Measurements from ENCODE around the gene CYP4F2. TPM values are rescaled to one million over a fixed set of nuclear protein-coding genes. Genes with fewer than 3 reads are reported as not detected.
"Not testable (repeated sequence)": the region's sequence is repeated elsewhere in the genome, so short reads cannot be mapped to it uniquely, and the experiment has no call there.

CYP4F2 gene, protein sequence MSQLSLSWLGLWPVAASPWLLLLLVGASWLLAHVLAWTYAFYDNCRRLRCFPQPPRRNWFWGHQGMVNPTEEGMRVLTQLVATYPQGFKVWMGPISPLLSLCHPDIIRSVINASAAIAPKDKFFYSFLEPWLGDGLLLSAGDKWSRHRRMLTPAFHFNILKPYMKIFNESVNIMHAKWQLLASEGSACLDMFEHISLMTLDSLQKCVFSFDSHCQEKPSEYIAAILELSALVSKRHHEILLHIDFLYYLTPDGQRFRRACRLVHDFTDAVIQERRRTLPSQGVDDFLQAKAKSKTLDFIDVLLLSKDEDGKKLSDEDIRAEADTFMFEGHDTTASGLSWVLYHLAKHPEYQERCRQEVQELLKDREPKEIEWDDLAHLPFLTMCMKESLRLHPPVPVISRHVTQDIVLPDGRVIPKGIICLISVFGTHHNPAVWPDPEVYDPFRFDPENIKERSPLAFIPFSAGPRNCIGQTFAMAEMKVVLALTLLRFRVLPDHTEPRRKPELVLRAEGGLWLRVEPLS
- not detected for polyA plus RNA-seq (ENCODE audit: insufficient read depth in 1 of 5, insufficient read length in 5 of 5, low replicate concordance in 1 of 5)
- long read RNA-seq, donor 1: 0 reads
- long read RNA-seq, donor 2: 0 reads
- long read RNA-seq, donor 3: 0 reads
- long read RNA-seq, donor 4: 0 reads
- long read RNA-seq, donor 5: 0 reads
- long read RNA-seq, donor 6: 0 reads
- long read RNA-seq, donor 7: 0 reads
- long read RNA-seq, donor 8: 0 reads

GRCh38 chr19:15897738-15898276 lies at the start of gene CYP4F2:
Gene CYP4F2 (minus strand): TSS chr19:15898074. CDS start chr19:15897611, 463 bp downstream.
- no peak for DNase-seq

- no peak for DNase-seq
These were observed 47.4 kb upstream of the CYP4F2 start for GRCh38 chr19:15945301-15945700.

GRCh38 chr19:15944401-15944800 lies 46.5 kb upstream of the CYP4F2 start:
- no peak for DNase-seq

DNA sequence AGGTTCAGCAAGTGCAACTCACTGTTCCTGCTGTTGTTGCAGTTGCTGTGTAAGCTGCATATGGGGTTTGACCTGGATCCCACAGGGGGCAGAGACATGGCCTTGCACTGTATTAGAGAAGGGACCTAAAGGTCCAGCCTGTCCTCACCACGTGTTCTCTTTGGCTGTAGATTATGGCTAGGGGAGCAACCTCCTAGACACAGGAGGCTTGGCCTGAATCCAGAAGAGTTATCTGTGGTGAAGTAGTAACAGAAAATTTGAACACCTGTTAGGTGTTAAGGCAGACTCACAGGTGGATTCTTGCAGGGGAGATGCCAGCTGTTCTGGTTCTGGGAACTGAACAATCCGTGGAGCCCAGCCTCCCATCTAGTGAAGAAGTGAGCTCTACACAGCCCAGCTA lies 39.9 kb upstream of the CYP4F2 start:
- DNase-seq: no peak

GRCh38 chr19:15936950-15937349 lies 39.1 kb upstream of the CYP4F2 start:
- no peak for DNase-seq

GRCh38 chr19:15936173-15936572 lies 38.3 kb upstream of the CYP4F2 start:
- no peak for DNase-seq

DNA sequence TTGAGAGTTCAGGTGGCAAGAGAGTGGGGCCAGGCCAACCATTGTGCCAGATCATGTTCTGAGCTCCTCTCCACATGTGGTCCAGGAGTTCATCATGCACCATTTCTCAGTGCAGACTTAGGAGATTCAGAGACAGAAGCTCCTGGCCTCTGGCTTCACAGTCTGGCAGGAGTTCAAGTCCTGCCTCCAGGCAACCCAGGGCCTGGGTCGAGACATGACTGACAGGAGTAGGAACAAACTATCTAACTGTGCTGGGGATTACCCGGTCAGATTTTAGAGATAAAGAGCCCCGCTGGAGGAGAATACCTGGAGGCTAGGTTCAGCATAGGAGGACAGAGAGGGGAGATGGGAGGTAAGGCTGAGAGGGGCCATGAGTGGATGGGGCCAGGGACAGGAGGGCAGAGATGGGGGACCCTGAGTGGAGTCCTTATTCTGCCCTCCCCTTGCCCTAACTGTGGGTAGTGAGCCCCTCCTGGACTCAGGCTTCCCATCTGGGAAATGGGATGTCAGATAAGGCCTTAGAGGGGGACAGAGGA lies 37.4 kb upstream of the CYP4F2 start:
- DNase-seq: no peak

GRCh38 chr19:15934332-15935078 lies 36.6 kb upstream of the CYP4F2 start, which contains the start of gene CYP4F11:
Gene CYP4F11 (minus strand): TSS chr19:15934529. CDS start chr19:15934408, 121 bp downstream.
- DNase-seq: no peak

DNA sequence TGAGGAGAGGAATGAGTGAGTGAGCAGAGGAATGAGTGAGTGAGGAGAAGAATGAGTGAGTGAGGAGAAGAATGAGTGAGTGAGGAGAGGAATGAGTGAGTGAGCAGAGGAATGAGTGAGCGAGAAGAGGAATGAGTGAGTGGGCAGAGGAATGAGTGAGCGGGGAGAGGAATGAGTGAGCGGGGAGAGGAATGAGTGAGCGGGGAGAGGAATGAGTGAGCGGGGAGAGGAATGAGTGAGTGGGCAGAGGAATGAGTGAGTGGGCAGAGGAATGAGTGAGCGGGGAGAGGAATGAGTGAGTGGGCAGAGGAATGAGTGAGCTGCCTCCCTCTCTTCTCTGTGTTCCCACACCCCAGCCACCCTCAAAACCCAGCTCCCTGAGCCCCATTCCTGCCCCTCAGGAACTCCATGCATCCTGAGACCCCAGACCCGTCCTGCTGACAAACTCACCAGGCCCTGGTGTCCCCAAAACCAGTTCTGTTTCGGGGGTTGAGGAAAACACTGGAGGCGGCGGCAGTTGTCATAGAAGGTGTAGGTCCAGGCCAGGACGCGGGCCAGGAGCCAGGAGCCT lies 36.0 kb upstream of the CYP4F2 start:
- DNase-seq: not testable (repeated sequence)

DNA sequence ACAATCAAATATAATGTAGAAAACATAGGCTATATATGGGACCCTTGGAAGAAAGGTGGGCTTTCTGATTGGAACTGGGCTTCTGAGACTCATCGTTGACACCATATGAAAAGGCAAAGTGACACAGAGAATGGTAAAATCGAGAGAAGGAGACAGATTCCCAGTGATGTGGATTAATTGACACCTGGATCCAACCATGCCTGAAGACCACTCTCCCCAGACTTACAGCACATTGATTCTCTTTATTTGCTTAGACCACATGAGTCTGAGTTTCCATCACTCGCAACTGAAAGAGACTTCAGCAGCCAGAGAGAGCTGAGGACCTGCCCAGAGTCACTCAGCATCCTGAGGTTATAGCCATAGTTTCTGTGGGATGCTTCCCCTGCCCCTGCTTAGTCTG lies 30.4 kb upstream of the CYP4F2 start:
- DNase-seq: no peak

DNA sequence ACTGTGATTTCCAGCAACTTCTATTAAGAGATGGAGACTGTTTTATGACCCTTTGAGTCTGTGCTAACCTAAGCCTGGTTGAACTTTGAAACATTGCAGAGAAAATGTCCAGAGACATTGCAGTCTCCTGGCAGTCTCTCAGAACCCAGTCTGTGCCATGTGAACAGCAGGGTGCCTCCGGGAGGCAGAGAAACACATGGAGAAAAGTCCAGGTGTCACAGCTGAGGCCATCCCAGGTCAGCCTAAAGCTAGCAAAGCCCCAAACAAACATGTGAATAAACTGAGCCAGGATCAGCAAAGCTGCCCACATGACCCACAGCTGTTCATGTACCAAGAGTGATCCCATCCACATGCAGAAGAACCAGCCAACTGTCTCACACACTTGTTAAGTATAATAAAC lies 28.6 kb upstream of the CYP4F2 start:
- DNase-seq: no peak

- DNase-seq: no peak
These were observed 25.8 kb upstream of the CYP4F2 start for GRCh38 chr19:15923702-15924101.

DNA sequence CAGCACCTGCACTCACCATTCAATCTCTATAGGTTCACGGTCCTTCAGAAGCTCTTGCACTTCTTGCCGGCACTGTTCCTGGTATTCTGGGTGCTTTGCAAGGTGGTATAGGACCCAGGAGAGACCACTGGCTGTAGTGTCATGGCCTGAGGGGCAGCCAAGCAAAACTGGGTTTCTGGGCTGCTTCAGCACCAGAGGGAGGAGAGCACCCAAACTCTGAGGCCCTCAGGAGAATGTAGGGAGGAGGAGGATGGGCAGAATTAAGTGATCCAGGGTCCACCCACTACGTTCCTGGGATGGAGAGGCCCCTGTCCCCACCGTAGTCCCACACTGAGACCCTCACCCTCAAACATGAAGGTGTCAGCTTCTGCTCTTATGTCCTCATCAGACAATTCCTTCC lies 24.1 kb upstream of the CYP4F2 start:
- no peak for DNase-seq

GRCh38 chr19:15919243-15919642 lies 21.4 kb upstream of the CYP4F2 start:
- DNase-seq: no peak

DNA sequence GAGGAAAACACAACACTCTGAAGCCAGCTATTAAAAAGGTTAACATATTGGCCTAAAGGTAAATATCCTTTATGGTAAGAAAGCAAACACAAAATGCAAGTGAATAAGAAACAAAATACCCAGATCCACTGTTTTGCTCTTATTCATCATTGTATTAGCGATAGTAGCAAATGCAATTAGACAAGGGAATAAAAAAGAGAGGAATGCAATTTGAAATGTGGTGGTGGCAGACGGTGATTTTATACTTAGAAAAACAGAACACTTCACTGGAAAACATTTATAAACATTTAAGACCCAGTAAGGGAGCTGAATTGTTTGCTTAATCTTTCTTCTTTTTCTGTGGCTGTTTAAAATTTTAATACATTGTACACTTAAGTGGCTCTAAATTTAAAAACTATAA lies 17.2 kb upstream of the CYP4F2 start:
- no peak for DNase-seq

DNA sequence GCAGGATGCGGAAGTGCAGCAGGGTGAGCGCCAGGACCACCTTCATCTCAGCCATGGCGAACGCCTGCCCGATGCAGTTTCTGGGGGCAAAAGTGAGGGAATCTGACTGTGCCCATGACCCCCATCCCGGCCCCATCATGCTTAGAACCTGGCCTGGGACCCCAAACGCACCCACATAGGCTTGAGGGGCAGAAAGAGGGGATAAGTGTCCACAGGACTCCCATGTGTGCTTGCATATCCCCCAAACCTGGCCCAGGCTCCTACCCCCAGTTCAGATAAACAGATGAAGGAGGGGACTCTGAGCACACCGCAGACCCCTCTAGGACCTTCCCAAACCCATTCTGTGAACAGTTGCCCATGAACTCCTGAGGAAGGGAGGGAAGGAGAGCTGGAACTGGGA lies 16.0 kb upstream of the CYP4F2 start:
- DNase-seq: no peak

GRCh38 chr19:15913384-15913783 lies 15.5 kb upstream of the CYP4F2 start:
- DNase-seq: no peak

- DNase-seq: no peak
These were observed 13.8 kb upstream of the CYP4F2 start for GRCh38 chr19:15911599-15912235.

DNA sequence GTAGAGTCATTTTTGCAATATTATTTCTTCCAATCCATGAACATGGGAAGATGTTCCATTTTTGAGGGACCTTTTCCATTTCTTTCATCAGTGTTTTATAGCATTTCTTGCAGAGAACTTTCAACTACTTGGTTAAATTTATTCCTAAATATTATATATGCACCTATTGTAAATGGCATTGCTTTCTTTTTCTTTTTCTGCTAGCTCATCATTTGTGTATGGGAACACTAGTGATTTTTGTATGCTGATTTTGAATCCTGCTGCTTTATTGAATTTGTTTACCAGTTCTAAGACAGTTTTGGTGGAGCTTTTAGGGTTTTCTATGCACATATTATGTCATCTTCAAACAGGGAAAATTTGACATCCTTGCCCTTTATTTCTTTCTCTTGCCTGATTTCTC lies 7.2 kb upstream of the CYP4F2 start:
- DNase-seq: no peak

DNA sequence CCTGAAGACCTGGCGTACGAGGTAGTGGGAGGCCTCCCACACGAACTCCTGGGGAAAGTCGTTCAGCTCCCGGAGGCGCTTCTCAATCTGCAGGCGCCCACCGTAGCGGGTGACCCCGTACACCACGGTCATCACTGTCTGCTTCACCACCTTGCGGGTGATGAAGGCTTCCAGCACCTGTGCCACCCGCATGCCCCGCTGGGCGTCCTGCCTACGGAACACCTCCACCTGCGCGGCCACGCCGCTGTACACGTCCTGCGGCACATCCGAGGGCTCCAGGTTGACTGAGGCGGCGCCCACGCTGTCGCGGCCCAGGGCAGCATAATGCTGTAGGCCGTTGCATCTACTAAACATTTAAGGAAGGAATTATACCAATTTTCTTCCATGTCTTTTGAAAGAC lies 5.0 kb upstream of the CYP4F2 start:
- DNase-seq: not testable (repeated sequence)

DNA sequence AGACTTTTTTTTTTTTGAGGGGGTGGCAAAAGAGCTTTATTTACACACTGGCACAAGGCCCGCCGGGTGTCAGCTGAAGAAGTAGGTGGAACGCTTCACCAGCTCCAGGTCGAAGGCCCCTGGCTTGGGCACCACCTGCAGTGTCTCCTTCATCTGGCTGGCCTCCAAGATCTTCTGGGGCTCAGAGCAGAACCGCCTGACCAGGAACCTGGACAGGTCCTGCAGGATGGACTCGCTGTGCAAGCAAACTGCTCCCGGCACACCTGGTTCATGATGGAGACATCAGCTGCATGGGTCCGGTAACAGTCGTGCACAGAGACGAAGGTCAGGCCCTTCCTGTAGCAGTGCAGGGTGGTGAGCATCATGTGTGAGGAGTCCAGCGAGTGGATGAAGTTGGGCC lies 4.4 kb upstream of the CYP4F2 start:
- no peak for DNase-seq

All from right lung (tissue), 10 donors.